SK-N-SH treated with all-trans-retinoic acid at 6 μM for 48 hours (cell line): Measurements from ENCODE around the gene PIK3CB.

Experiments used
- ARNTL ChIP-seq: fragments of 450-650 bp; formaldehyde crosslinking; IDR thresholded peaks from 2 replicates; pipeline ENCODE4 v1.5.0; 2020; ENCODE audit warnings: low read depth, mild to moderate bottlenecking, moderate library complexity, borderline replicate concordance
- CREB5 ChIP-seq: fragments of 250-450 bp; sonication (Bioruptor Pico); IDR thresholded peaks from 2 replicates; pipeline ENCODE4 v1.5.1; 2020; ENCODE audit warnings: low read depth, mild to moderate bottlenecking, moderate library complexity
- CSRNP3 ChIP-seq: fragments of 250-450 bp; sonication (Bioruptor Pico); IDR thresholded peaks from 2 replicates; pipeline ENCODE4 v1.5.1; 2021; ENCODE audit warnings: mild to moderate bottlenecking, moderate library complexity
- ESRRG ChIP-seq: fragments of 250-450 bp; sonication (Bioruptor Pico); IDR thresholded peaks from 2 replicates; pipeline ENCODE4 v1.6.1; 2021; ENCODE audit warnings: mild to moderate bottlenecking
- ISL1 ChIP-seq: fragments of 250-450 bp; sonication (Bioruptor Pico); IDR thresholded peaks from 2 replicates; pipeline ENCODE4 v2.1.2; 2022; ENCODE audit warnings: mild to moderate bottlenecking, moderate library complexity
- RARB ChIP-seq: fragments of 250-450 bp; sonication (Bioruptor Pico); IDR thresholded peaks from 2 replicates; pipeline ENCODE4 v1.8.0; 2021; ENCODE audit warnings: mild to moderate bottlenecking, moderate library complexity
- SNAI2 ChIP-seq: fragments of 250-450 bp; sonication (Bioruptor Pico); IDR thresholded peaks from 2 replicates; pipeline ENCODE4 v1.5.0; 2020; ENCODE audit warnings: mild to moderate bottlenecking, moderate library complexity
- TCF4 ChIP-seq: fragments of 250-450 bp; sonication (Bioruptor Pico); IDR thresholded peaks from 2 replicates; pipeline ENCODE4 v1.8.0; 2021; ENCODE audit warnings: mild to moderate bottlenecking, moderate library complexity, borderline replicate concordance
- TOX ChIP-seq: fragments of 250-450 bp; sonication (Bioruptor Pico); IDR thresholded peaks from 2 replicates; pipeline ENCODE4 v1.8.0; 2021; ENCODE audit warnings: mild to moderate bottlenecking, moderate library complexity, borderline replicate concordance
- ZFP30 ChIP-seq: fragments of 450-650 bp; formaldehyde crosslinking; IDR thresholded peaks from 2 replicates; pipeline ENCODE4 v1.5.0; 2022; ENCODE audit warnings: mild to moderate bottlenecking, moderate library complexity
- ZNF565 ChIP-seq: fragments of 450-650 bp; formaldehyde crosslinking; conservative IDR thresholded peaks from 2 replicates; pipeline ENCODE4 v1.5.0; 2020; ENCODE audit warnings: low read depth, mild to moderate bottlenecking, moderate library complexity
- ZNF70 ChIP-seq: fragments of 450-650 bp; formaldehyde crosslinking; IDR thresholded peaks from 2 replicates; pipeline ENCODE4 v1.5.0; 2020; ENCODE audit warnings: mild to moderate bottlenecking, moderate library complexity
- TF ChIP-seq, protein P1 (sequence below): fragments of 250-450 bp; sonication (Bioruptor Pico); IDR thresholded peaks from 2 replicates; pipeline ENCODE4 v1.8.0; 2020; ENCODE audit warnings: mild to moderate bottlenecking, moderate library complexity, borderline replicate concordance

DNA sequence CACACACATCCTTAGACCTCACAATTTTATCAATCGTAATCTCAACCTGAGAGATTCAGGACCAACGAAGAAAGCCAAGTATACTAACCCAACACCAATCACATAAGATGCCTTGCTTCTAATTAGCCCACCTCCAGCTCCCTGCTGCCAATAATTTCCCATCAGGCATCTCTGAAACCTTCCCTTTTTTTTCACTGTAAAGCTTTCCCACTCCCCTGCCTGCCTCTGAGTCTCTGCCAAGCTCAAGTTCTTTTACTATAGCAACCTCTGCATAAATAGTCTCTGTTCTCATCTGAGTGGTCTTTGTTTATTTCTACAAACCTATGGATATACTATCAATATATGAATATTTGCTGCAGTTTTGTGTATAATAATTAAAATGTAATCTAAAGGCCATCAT is 86.5 kb downstream of the PIK3CB start:
- no peak for TF ChIP-seq ZNF565 (CRISPR knock-in tag)
- no peak for TF ChIP-seq SNAI2 (CRISPR knock-in tag)
- TF ChIP-seq ZNF70 (CRISPR knock-in tag) = no peak
- TF ChIP-seq RARB (CRISPR knock-in tag) = no peak
- no peak for TF ChIP-seq ESRRG
- TF ChIP-seq, protein P1, sequence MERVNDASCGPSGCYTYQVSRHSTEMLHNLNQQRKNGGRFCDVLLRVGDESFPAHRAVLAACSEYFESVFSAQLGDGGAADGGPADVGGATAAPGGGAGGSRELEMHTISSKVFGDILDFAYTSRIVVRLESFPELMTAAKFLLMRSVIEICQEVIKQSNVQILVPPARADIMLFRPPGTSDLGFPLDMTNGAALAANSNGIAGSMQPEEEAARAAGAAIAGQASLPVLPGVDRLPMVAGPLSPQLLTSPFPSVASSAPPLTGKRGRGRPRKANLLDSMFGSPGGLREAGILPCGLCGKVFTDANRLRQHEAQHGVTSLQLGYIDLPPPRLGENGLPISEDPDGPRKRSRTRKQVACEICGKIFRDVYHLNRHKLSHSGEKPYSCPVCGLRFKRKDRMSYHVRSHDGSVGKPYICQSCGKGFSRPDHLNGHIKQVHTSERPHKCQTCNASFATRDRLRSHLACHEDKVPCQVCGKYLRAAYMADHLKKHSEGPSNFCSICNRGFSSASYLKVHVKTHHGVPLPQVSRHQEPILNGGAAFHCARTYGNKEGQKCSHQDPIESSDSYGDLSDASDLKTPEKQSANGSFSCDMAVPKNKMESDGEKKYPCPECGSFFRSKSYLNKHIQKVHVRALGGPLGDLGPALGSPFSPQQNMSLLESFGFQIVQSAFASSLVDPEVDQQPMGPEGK (CRISPR knock-in tag) = no peak
- no peak for TF ChIP-seq CREB5 (CRISPR knock-in tag)
- TF ChIP-seq TOX (CRISPR knock-in tag) = no peak
- TF ChIP-seq ZFP30 (CRISPR knock-in tag) = no peak
- no peak for TF ChIP-seq TCF4 (CRISPR knock-in tag)
- no peak for TF ChIP-seq CSRNP3 (CRISPR knock-in tag)
- TF ChIP-seq ISL1 (CRISPR knock-in tag) = no peak
- TF ChIP-seq ARNTL (CRISPR knock-in tag) = no peak
